Measurements from ENCODE around the gene C6orf47.

DNA sequence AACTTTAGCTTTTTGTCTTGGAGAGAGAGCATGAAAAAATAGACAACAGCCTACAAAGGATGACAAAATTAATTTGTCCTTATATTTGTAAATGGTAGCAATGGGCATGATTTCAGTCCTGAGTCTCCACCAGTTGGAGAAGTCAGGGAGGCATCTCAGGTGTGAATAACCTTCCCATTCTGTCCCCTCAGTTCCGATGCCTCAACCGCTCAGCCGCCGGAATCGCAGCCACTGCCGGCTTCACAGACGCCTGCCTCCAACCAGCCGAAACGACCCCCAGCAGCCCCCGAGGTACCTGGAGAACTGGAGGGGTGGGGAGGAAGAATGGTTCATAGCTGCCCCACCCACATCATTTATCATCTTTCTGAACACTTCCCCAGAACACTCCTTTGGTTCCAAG is 36.5 kb downstream of the C6orf47 start:
- TF ChIP-seq, protein P1, sequence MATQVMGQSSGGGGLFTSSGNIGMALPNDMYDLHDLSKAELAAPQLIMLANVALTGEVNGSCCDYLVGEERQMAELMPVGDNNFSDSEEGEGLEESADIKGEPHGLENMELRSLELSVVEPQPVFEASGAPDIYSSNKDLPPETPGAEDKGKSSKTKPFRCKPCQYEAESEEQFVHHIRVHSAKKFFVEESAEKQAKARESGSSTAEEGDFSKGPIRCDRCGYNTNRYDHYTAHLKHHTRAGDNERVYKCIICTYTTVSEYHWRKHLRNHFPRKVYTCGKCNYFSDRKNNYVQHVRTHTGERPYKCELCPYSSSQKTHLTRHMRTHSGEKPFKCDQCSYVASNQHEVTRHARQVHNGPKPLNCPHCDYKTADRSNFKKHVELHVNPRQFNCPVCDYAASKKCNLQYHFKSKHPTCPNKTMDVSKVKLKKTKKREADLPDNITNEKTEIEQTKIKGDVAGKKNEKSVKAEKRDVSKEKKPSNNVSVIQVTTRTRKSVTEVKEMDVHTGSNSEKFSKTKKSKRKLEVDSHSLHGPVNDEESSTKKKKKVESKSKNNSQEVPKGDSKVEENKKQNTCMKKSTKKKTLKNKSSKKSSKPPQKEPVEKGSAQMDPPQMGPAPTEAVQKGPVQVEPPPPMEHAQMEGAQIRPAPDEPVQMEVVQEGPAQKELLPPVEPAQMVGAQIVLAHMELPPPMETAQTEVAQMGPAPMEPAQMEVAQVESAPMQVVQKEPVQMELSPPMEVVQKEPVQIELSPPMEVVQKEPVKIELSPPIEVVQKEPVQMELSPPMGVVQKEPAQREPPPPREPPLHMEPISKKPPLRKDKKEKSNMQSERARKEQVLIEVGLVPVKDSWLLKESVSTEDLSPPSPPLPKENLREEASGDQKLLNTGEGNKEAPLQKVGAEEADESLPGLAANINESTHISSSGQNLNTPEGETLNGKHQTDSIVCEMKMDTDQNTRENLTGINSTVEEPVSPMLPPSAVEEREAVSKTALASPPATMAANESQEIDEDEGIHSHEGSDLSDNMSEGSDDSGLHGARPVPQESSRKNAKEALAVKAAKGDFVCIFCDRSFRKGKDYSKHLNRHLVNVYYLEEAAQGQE (IDR thresholded peaks at IDR 0.05; ENCODE audit: low read depth, low read length) = no peak
- TF ChIP-seq PAX8 (IDR thresholded peaks at IDR 0.05) (no peak), RAD21 (IDR thresholded peaks at IDR 0.05; ENCODE audit: insufficient read depth, low read depth, low read length) (no peak), SRF (IDR thresholded peaks at IDR 0.05; ENCODE audit: low read depth in 2 of 2, low read length in 2 of 2) (no peak)
- TF ChIP-seq, protein P2, sequence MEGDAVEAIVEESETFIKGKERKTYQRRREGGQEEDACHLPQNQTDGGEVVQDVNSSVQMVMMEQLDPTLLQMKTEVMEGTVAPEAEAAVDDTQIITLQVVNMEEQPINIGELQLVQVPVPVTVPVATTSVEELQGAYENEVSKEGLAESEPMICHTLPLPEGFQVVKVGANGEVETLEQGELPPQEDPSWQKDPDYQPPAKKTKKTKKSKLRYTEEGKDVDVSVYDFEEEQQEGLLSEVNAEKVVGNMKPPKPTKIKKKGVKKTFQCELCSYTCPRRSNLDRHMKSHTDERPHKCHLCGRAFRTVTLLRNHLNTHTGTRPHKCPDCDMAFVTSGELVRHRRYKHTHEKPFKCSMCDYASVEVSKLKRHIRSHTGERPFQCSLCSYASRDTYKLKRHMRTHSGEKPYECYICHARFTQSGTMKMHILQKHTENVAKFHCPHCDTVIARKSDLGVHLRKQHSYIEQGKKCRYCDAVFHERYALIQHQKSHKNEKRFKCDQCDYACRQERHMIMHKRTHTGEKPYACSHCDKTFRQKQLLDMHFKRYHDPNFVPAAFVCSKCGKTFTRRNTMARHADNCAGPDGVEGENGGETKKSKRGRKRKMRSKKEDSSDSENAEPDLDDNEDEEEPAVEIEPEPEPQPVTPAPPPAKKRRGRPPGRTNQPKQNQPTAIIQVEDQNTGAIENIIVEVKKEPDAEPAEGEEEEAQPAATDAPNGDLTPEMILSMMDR (IDR thresholded peaks at IDR 0.05 in 2 of 3, conservative IDR thresholded peaks at IDR 0.05 in 1 of 3; ENCODE audit: control insufficient read depth in 2 of 3, extremely low read depth in 1 of 3, insufficient read depth in 1 of 3, low read depth in 3 of 3, low read length in 3 of 3) = no peak
- TF ChIP-seq, protein P3, sequence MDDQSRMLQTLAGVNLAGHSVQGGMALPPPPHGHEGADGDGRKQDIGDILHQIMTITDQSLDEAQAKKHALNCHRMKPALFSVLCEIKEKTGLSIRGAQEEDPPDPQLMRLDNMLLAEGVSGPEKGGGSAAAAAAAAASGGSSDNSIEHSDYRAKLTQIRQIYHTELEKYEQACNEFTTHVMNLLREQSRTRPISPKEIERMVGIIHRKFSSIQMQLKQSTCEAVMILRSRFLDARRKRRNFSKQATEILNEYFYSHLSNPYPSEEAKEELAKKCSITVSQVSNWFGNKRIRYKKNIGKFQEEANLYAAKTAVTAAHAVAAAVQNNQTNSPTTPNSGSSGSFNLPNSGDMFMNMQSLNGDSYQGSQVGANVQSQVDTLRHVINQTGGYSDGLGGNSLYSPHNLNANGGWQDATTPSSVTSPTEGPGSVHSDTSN (IDR thresholded peaks at IDR 0.05; ENCODE audit: insufficient replicate concordance, low read depth, low read length) = no peak
